ENCODE data around the gene NT5DC3. TPM values are rescaled to one million over a fixed set of nuclear protein-coding genes. Genes with fewer than 3 reads are reported as not detected.

The NT5DC3 gene
- total RNA-seq, 1 experiment from 2014 or later: 12.5 TPM

- TF ChIP-seq ZNF512 (CRISPR knock-in tag; IDR thresholded peaks at IDR 0.05; ENCODE audit: borderline replicate concordance): no peak
- no peak for TF ChIP-seq GTF2I (CRISPR knock-in tag; conservative IDR thresholded peaks at IDR 0.05)
- TF ChIP-seq NR3C1 (CRISPR knock-in tag; conservative IDR thresholded peaks at IDR 0.05; ENCODE audit: low read depth): no peak
- TF ChIP-seq TCF7 (CRISPR knock-in tag; IDR thresholded peaks at IDR 0.05; ENCODE audit: low read depth): no peak
- no peak for TF ChIP-seq ELF4 (CRISPR knock-in tag; IDR thresholded peaks at IDR 0.05; ENCODE audit: low read depth)
Observed at GRCh38 chr12:103735291-103735690, 105.7 kb downstream of the NT5DC3 start (continued).

GRCh38 chr12:103734863-103735262, 106.2 kb downstream of the NT5DC3 start:
- H3K4me1 Mint-ChIP-seq: no peaks in the 10 kb centered on the region
- CTCF ChIA-PET: interaction anchor here (0.7 to 2.0 kb wide), 2 partner anchors 32 to 102 kb away, joined by 3 to 5 read pairs; no protein-coding TSS in a partner anchor
- no peak for TF ChIP-seq ARID4B (CRISPR knock-in tag; IDR thresholded peaks at IDR 0.05; ENCODE audit: borderline replicate concordance)
- TF ChIP-seq MAX (CRISPR knock-in tag; IDR thresholded peaks at IDR 0.05): no peak
- H3K9me3 Mint-ChIP-seq: peaks cover 24% of the 10 kb centered on the region
- H3K27ac Mint-ChIP-seq: no peak overlapping the region
- POLR2A ChIA-PET: no interaction called here
- H3K4me3 Mint-ChIP-seq: no peak overlapping the region
- ATAC-seq (no peak), DNase-seq (ENCODE audit: low spot score) (no peak)
- peaks cover 9% of the 10 kb centered on the region for H3K36me3 Mint-ChIP-seq
- peaks cover 2% of the 10 kb centered on the region for H3K27me3 Mint-ChIP-seq (ENCODE audit: low read depth)

- Mint-ChIP-seq H3K27ac (no peak overlapping the region), H3K27me3 (ENCODE audit: low read depth) (peaks cover 2% of the 10 kb centered on the region), H3K9me3 (peaks cover 24% of the 10 kb centered on the region), H3K4me3 (no peak overlapping the region), H3K36me3 (peaks cover 9% of the 10 kb centered on the region), H3K4me1 (no peaks in the 10 kb centered on the region)
- ATAC-seq (no peak), DNase-seq (ENCODE audit: low spot score) (no peak)
- CTCF ChIA-PET: no interaction called here
- POLR2A ChIA-PET: no interaction called here
- TF ChIP-seq E2F4 (CRISPR knock-in tag; IDR thresholded peaks at IDR 0.05; ENCODE audit: borderline replicate concordance, low read depth) (no peak), ATF3 (CRISPR knock-in tag; conservative IDR thresholded peaks at IDR 0.05) (no peak), TCF7 (CRISPR knock-in tag; IDR thresholded peaks at IDR 0.05; ENCODE audit: low read depth) (no peak), ZNF281 (CRISPR knock-in tag; IDR thresholded peaks at IDR 0.05) (no peak), EMX1 (CRISPR knock-in tag; IDR thresholded peaks at IDR 0.05) (no peak)
Observed at GRCh38 chr12:103731539-103731938, 109.5 kb downstream of the NT5DC3 start.

Measured in WTC11 (cell line).